Hindlimb muscle (tissue), 1 donor: ENCODE data around the gene FUNDC2. TPM values are rescaled to one million over a fixed set of nuclear protein-coding genes. Genes with fewer than 3 reads are reported as not detected.
A peak's percentile ranks its signal among the peaks of the same experiment; 100 is the strongest.

Source experiments
- DNase-seq: peaks from one replicate; pipeline ENCODE4 v3.0.0-alpha.2; 2013
- polyA plus RNA-seq: library from polyadenylated mRNA; unstranded; fragments of 120-200 nt; gene quantifications from one replicate; pipeline ENCODE4 v1.2.1, GENCODE V29; 2013; ENCODE audit not compliant: insufficient read length

The FUNDC2 gene
- polyA plus RNA-seq, 1 donor: 120 TPM

DNA sequence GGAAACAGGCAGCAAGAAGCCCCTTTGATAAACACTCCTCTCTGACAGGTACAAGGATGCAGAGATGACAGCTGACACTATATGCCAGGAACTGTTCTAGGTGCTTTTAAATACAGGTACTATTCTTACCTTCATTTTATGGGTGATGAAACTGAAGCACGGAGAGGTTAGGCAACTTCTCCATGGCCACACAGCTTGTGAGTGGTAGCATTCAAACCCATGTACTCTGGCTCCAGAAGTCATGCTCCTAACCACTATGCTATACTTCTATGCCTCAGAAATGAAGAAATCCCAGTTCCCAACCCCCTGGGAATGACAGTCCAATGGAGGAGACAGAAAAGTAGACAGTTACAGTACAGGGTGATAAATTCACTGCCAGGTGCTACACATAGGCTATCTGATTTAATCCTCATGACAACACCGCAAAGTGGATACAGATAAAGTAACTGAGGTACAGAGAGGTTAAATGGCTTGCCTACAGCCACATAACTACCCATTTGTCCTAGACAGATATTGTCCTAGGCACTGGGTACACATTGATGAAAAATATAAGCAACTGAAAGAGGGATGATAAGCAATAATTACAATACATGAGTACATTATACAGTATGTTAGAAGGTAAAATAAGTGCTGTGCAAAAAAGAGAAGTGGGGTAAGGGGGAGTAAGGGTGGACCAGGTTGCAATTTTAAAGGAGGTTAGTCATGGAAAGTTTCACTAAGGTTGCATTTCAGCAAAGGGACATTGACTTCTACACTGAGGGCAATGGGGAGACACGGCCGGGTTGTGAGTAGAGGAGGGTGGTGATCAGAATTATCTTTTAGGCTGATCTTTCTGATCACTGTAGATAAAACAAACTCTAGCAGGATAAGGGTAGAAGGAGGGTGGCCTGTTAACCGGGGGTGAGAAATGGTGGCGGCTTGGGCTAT is 2.5 kb upstream of the FUNDC2 start:
- DNase-seq: no peak

DNA sequence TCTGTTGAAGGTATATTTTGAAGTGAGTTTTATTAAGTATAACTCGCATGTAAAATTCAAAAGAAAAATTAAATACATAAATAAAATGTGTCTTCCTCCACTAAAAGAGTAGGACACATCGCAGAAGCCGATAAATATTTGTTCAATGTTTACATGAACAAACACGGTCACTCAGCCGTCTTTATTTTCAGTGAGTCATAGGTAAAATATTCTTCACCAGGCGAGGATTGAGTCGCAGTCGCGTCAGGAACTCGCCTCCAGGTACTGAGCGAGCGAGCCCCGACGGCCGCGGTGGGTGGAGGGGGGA is 271 bp upstream of the FUNDC2 start:
- DNase-seq: no peak

DNA sequence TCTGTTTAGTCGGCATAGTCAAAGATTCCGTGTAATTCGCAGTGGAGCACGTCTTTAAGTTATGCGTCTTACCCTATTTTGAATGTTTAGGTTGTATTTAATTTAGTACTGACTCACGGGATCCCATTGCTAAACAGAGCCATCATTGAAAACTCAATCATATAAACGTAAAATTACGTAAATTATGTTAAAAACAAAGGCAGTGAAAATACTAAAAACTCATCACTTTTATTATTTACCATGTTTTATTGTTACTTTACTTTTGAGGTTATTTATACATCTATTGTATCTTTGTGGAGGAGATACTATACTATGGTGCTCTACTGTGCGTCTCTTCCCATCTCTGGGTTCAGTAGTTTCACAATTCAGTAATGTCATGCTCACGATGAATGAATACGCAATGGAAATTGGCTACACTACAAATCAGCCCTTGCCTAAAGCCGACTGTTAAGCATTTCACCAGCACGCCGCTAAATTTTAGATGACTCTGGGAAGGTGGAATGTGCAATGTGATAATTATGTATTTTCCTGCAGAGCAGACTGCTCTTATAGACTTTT is 944 bp downstream of the FUNDC2 start:
- DNase-seq: peak; percentile 62

DNA sequence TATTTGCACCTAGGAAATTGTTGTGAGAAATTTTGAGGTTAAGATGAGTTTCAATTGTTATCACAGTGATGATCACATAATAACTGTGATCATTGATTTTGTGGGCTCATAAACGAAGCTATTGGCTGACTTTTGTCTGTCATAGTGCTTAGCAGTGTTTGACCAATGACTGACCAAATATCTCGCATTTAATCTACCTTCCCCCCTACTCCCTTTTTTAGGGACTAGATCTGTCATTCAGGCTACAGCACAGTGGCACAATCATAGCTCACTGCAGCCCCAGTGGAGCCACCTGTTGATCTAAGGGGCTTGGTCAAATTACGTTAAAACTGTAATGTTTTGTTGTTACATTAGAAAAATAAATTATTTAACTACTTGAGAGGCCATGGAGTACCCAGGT is 1.5 kb downstream of the FUNDC2 start:
- DNase-seq: no peak

DNA sequence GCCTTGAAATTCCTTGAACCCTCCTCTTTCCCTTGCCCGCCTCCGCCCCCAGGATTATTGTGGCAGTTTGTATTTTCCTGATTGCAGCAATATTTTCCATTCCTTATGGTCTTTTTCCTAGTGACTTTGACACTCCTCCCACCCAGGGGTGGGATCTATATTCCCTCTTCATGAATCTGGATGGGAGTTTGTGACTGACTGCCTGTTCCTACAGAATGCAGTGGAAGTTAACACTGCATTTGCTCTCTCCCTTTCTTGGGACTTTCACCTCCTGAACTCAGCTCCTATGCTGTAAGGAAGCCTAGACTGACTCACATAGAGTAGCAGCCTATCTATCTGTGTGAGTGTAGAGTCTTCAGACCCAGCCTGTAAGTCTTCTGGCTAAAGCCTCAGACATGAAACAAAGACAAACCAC is 2.2 kb downstream of the FUNDC2 start:
- DNase-seq: no peak

DNA sequence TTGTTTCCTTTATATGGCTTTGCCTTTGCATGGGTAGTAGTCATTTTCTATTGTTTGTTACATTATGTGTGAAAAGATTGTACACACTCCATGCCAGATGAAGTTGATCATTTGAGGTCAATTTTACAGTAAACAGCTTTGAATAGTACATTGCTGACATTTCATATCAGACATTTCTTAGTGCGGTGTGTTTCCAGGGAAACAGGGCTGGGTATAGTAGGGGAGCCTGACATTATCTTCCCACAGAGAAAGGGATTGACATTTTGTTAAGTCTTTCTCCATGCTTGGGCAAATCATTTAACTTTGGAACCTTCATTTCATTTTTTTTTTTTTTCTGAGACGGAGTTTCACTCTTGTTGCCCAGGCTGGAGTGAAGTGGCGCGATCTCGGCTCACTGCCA is 5.0 kb downstream of the FUNDC2 start:
- no peak for DNase-seq

DNA sequence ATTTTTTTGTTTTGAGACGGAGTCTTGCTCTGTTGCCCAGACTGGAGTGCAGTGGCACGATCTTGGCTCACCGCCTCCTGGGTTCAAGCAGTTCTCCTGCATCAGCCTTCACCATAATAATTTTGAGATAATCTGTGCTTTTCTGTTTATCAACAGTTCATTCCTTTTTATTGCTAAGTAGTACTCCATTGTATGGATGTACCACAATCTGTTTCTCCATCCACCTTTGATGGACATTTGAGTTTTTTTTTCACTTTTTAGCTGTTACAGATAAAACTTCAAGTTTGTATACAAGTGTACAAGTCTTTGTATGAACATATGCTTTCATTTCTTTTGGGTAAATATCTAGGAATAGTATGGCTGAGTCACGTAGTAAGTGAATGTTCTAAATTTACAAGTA is 9.0 kb downstream of the FUNDC2 start:
- no peak for DNase-seq

DNA sequence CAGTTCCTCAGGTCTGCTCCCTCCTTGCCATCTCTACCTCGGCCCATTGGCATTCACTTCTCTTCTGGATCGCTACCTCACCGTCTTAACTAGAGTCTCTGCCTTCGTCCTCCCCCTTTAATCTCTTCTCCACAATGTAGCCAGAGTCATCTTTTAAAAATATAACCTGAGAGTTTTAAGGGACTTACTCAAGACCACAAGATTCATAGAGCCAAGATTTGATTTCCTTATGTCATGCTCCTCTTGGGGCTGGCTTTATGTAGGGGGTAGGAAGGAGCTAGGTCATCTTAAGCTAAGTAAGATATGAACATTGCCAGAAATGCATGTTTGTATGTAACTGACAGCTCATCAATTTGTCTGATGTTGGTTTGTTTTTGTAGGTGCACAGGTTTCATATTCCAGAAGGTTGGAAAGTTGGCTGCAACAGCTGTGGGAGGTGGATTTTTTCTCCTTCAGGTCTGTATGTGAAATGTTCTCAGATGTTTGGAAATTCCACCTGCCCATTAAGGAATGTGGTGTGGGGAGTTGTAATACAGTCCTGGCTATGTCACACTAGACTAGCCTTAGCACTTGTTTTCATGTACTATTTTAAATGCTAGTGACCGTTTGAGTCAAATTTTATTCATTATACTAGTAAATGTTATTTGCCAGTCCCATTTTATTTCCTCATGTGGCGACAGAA is 19.6 kb downstream of the FUNDC2 start:
- DNase-seq: no peak

DNA sequence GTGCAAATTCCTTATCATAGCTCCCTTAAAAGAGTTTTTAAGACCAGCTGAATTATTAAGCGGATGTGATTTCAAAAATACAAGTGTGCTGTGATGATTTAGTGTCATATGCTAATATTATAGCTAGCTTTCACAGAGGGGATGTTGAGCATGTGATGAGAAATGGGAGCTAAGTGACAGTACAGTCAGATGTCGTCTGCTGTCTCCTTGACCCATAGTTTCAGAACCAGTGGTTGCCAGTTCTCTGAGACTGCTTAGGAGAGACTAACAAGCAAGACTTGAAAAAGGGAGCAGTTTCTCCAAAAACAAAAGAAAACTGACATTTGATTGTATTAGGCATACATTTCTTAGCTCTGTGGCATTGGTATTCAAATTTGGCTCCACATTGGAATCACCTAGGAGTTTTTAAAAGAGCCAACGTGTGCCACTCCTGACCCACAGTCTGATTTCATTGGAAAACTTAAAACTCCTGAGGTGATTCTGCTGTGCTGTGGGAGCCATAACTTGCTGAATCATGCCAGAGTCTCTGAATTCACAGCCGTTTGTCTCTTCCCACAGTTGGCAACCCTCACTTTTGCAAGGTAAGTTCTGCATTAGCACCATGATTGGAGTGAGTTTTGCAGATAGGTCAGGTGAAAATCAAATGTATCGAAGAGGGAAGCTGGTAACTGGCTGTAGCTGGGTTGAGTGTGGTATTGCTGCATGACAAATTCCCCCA is 20.3 kb downstream of the FUNDC2 start:
- DNase-seq: no peak

DNA sequence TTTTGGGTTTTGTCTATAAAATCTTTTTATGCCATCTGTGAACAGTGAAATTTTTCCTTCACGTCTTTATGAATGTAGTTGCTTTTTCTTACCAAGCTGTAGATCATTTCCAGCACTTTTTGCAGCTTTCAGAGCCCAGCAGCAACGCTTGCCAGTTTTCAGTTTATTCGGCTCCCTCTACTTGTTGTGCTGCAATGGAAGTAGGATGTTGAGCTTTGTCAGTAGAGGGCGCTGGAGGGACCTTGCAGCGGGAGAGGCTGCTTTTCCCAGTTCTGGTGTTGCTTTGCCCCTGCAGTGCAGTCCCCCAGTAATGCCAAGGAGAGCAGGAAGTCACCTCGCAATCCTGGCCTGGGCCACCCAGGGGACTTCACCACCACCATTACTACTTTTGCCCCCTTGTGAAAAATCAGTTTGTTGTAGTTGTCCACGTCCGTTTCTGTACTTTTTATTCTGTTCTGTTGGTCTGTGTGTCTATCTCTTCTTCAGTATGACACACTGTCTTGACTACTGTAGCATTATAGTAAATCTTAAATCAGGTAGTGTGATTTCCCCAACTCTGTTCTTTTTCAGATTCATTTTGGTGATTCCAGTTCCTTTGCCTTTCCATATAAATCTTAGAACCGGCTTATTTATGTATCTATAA is 22.5 kb downstream of the FUNDC2 start:
- peak; percentile 20 for DNase-seq

DNA sequence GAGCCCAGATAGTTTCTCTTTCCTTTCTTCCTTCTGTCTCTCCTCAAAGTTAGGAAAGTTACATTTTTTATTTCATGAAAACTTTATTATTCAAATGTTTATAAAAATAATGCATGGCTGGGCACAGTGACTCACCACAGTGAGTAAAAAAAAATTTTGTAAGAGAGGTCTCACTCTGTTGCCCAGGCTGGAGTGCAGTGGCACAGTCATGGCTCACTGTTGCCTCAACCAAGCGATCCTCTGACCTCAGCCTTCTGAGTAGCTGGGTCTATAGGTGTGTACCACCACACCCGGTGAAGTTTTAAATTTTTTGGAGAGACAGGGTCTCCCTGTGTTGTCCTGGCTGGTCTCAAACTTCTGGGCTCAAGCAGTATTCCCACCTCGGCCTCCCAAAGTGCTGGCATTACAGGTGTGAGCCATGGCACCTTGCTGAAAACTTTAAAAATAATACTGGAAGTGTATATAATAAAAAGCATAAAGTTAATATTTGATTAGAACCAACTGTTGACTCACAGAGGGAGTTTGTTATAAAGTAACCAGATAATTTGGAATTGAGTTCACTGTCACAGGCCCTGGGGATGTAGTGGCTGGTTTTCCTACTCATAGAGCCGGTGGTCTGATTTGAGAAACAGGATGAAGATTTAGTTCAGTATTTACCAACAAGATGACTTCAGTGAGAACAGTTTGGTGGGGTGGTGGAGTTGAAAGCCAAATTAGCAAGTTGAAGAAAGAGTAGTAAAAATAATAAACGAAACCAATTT is 26.3 kb downstream of the FUNDC2 start:
- no peak for DNase-seq

DNA sequence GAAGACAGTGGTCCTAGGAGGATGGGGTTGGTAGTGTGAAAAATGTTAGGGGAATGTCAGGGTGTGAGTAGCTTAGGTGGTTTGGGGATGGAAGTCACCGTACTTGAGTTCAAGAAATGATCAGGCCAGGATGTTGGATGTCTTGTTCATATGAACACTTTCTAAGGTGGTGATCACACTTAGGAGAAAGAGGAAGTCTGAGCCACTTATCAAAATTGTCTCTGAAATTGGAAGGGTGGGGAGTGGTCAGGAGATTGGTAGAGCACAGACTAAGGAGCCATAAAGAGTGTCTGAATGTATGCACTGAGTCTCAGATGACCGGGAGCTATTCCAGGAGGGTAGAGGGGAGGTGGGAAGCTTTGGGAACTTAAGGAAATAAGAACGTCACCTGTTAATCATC is 27.0 kb downstream of the FUNDC2 start:
- DNase-seq: no peak

DNA sequence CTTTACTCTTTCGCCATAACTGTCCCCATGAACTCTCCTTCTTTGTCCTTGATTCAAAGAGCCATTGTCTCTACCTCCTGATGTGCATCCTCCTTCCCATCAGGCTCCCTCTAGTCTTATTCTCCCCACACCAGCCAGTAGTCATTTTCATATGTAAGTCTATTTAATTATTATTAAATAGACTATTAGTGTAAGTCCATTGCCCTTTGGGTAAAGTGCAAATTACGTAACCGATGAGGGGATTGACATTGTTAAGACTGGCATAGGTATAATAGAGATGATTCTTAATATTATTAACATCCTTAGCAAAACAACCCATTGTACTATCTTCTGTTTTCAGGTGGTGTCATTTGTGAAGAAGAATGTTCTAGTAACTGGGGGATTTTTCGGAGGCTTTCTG is 27.6 kb downstream of the FUNDC2 start:
- DNase-seq: no peak

DNA sequence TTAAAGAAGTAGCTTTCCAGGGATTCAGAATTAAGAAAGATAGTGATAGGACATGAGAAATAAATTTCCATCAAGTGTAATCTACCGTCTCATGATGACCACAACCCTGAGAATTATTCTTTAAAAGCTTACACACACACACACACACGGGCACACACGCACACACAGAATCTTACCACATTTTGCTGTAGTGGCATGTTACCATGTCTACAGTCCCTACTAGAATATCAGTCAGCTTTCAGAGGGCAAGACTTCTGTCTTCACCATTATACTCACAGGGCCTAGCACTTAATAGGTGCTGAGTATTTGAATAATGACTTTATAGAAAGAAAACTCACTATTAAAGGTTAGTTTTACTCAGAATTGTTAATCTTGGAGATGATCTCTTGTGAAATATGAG is 28.9 kb downstream of the FUNDC2 start:
- no peak for DNase-seq

DNA sequence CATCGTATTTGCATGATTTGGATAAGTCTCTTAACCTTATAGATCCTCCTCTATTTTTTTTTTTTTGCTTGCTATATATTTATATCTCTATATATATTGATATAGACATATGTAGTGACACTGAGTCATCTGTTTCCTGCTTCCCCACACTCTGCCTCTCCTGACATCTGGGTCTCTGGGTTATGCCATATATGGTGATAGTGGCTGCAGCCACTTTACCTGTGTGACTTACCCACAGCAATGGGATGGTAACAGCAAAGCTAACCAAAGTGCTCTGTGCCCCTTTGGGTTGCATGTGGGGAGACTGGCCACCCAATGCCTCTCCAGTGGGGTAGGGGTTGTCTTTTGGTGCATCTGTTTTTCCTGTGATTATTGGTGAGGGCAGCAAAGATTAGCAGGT is 29.8 kb downstream of the FUNDC2 start:
- DNase-seq: no peak

DNA sequence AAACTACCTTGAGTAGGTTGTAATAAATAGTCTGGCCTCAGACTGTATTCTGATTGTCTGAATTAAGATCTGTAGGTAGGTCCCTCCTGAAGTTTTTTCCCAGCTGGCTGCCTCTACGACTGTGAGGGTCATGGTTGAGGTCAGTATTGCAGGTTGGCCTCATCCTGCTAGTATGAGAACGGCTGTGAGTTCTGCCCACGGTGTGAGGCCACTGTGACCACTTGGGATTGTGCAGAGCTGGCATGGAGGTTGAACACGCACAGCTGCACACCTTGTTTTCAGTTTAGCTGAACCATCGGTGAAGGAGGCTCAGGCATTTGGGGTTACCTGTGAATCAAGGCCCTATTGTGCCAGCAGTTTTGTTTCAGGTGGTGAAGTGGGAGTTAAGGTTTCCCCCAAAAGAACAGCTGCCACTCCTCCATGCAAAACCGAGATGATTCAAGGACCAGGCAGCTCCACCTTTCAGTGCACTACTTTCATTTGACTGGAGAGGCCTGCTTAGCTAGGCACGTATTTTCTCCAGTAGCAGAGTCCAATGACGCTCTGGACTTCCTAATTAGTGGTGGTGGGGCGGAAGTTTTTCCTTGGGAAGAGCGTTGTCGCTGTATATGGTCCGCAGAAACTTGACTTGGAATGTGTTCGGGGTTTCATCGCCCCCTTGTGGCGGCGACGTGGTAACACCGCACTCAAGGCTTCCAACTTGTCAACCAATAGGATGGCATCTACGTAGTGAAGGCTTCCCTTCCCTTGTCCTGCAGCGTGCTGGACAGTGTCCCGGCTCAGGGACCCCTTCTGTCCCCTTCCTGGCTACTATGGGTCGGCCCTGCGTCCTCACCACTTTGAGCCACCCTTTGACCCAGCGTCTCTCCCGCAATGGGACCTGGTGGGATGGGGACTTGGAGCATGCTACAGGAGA is 30.5 kb downstream of the FUNDC2 start:
- peak; percentile 73 for DNase-seq

DNA sequence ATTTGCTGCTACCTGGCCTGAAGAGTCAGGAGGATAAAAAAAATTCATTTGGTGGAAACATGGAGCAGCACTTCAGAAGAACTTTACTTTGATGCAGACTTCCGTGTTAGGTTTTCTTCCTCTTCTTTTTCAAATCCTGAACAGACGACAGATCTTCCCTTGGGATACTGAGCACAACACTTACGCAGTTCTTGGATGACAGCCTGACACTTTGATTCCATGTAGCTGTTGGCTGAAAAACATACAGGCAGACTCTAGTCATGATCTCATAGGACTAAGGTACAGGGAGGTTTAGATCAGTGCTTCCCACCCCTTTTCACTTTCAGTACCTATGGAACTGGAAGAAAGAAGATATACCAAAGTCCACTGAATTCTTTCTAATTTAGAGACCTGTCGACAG is 35.1 kb downstream of the FUNDC2 start:
- DNase-seq: no peak

DNA sequence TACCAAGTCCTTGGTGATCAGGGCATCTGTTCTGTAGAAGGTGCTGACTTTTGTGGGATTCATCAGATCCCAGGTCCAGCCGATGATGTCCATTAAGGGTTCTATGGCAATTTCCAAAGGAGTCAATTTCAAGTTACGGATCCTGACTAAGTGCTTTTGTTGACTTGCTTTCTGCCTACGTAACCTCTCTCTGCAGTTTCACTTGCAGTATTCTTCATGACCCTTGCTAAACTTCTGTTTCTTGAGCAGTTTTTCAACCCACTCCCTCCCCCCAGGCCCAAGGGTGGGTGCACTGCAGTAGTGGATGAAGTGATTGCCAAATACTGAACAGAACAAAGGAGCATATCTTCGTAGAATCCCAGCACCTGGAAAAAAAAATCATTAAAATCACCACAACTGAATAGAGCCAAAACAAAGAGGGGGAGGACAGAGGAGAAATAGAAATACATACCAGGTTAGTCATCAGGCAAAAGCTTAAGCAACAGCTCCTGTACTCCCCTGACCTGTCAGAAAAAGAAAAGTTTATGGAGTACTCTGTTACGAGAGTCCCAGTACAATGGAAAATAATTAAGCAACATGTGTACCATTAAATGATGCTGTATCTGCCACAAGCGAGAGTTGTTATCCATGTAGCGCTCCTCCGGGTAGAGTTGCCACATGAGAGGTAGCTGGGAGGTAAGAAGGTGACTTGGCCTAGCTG is 38.5 kb downstream of the FUNDC2 start:
- no peak for DNase-seq

DNA sequence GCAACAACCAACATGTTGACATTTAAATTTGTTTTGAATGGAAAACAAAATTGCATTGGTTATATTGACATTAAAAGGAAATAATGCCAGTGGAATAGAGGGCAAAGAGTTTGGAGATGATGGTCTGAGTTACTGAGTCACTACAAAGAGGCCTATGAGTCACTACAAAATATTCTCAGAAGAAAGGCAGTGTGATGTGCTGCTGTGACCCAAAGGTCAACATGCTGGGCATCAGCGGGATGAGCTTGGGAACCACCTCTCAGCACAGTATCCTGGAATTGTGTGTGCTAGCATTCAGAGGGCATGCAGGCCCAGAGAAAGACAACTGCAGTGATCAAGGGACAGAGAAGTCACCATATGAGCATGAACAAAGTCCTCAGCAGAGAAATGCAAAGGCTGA is 41.5 kb downstream of the FUNDC2 start:
- no peak for DNase-seq

DNA sequence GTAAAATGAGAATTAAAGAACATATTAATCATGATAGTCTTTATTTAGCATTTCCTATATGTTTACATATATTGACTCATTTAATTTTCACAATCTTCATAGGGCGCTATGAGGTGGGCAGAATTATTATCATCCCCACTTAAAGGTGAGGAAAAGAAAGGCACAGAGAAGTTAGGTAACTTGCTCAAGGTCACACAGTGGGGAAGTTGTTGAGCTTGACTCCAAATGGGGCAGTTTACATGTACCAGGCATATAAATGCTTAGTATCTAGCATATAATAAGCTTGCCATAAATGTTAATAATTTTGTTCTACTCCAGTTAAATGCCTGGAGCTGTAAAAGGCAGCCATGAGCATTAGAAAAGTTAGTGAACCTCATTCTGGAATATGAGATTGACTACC is 42.8 kb downstream of the FUNDC2 start:
- no peak for DNase-seq
